CD4-positive, alpha-beta memory T cell (primary cell): ENCODE data around the gene LTB4R2. TPM values are rescaled to one million over a fixed set of nuclear protein-coding genes. Genes with fewer than 3 reads are reported as not detected.
A peak's percentile ranks its signal among the peaks of the same experiment; 100 is the strongest.

Source experiments
- CTCF ChIA-PET: fragments of 350-600 bp; sonication (Branson Sonifier 250); formaldehyde crosslinking; loops from one replicate; lab custom pipeline; 2021; ENCODE audit warnings: inconsistent platforms; ENCODE audit not compliant: partially characterized antibody; lab: Charles Lee
- POLR2A ChIA-PET: fragments of 350-600 bp; sonication (Branson Sonifier 250); formaldehyde crosslinking; loops from one replicate; lab custom pipeline; 2021; ENCODE audit not compliant: partially characterized antibody; lab: Charles Lee
- DNase-seq, 5 donors: peaks; one replicate each; pipeline versions ENCODE4 v3.0.0 to v3.0.0-alpha.2; 2020 to 2022; ENCODE audit warnings: mixed read lengths in 1 of 5
- H3K27ac ChIP-seq: one replicate; pipeline ENCODE4 v1.7.0; 2013; ENCODE audit warnings: low read depth, low read length
- H3K27me3 ChIP-seq: 2 replicates; pipeline ENCODE4 v1.7.0; 2013; ENCODE audit warnings: mild to moderate bottlenecking, low read length, moderate library complexity; ENCODE audit not compliant: insufficient read depth
- H3K36me3 ChIP-seq: 2 replicates; pipeline ENCODE4 v1.7.0; 2013; ENCODE audit warnings: mild to moderate bottlenecking, low read length, moderate library complexity; ENCODE audit not compliant: insufficient read depth
- H3K4me1 ChIP-seq: 2 replicates; pipeline ENCODE4 v1.7.0; 2013; ENCODE audit warnings: mild to moderate bottlenecking, low read length, moderate library complexity; ENCODE audit not compliant: insufficient read depth
- H3K4me3 ChIP-seq, 2 donors: one replicate each; pipeline ENCODE4 v1.7.0; 2013; ENCODE audit warnings: low read length in 2 of 2, mild to moderate bottlenecking in 1 of 2
- H3K9me3 ChIP-seq, 2 donors: one replicate each; pipeline ENCODE4 v1.7.0; 2013; ENCODE audit warnings: low read length in 2 of 2, control low read depth in 1 of 2; ENCODE audit not compliant: control insufficient read depth in 1 of 2
- H3K27ac Mint-ChIP-seq, 7 donors: one replicate each; pipeline ENCODE4 v1.8.0; 2020 to 2021; ENCODE audit warnings: mixed read lengths in 7 of 7, mild to moderate bottlenecking in 6 of 7, inconsistent platforms in 3 of 7, moderate library complexity in 3 of 7
- H3K27me3 Mint-ChIP-seq, 2 donors: one replicate each; pipeline ENCODE4 v1.8.0; 2020 to 2021; ENCODE audit warnings: mixed read lengths in 2 of 2
- H3K36me3 Mint-ChIP-seq, 2 donors: one replicate each; pipeline ENCODE4 v1.8.0; 2020 to 2021; ENCODE audit warnings: mixed read lengths in 2 of 2, inconsistent platforms in 1 of 2, mild to moderate bottlenecking in 1 of 2
- H3K4me1 Mint-ChIP-seq, 4 donors: one replicate each; pipeline ENCODE4 v1.8.0; 2020 to 2021; ENCODE audit warnings: mixed read lengths in 4 of 4, mild to moderate bottlenecking in 1 of 4
- H3K4me3 Mint-ChIP-seq, 8 donors: one replicate each; pipeline ENCODE4 v1.8.0; 2020 to 2021; ENCODE audit warnings: mixed read lengths in 8 of 8, mild to moderate bottlenecking in 7 of 8, moderate library complexity in 6 of 8, inconsistent platforms in 3 of 8
- H3K9me3 Mint-ChIP-seq, 8 donors: one replicate each; pipeline ENCODE4 v1.8.0; 2020 to 2021; ENCODE audit warnings: mixed read lengths in 8 of 8, mild to moderate bottlenecking in 5 of 8, inconsistent platforms in 3 of 8, moderate library complexity in 1 of 8
- intact Hi-C: fragments of 100-400 bp; cut with micrococcal nuclease; formaldehyde crosslinking; loops from one replicate; pipeline ENCODE4 v1.15.1; 2023
- polyA plus RNA-seq, 2 donors: library from polyadenylated mRNA; unstranded; fragments of 300-500 nt; fragmentation: Illumina TruSeq; gene quantifications; one replicate each; pipeline ENCODE4 v1.2.3, GENCODE V29; 2021
- total RNA-seq, 2 experiments: library from RNA; stranded (reverse); gene quantifications; one replicate each; pipeline ENCODE4 v1.2.3, GENCODE V29; 2021

The LTB4R2 gene
- total and polyA plus RNA-seq, 4 experiments from 2014 or later: 2.3 to 18.8 (median 10.6) TPM

DNA sequence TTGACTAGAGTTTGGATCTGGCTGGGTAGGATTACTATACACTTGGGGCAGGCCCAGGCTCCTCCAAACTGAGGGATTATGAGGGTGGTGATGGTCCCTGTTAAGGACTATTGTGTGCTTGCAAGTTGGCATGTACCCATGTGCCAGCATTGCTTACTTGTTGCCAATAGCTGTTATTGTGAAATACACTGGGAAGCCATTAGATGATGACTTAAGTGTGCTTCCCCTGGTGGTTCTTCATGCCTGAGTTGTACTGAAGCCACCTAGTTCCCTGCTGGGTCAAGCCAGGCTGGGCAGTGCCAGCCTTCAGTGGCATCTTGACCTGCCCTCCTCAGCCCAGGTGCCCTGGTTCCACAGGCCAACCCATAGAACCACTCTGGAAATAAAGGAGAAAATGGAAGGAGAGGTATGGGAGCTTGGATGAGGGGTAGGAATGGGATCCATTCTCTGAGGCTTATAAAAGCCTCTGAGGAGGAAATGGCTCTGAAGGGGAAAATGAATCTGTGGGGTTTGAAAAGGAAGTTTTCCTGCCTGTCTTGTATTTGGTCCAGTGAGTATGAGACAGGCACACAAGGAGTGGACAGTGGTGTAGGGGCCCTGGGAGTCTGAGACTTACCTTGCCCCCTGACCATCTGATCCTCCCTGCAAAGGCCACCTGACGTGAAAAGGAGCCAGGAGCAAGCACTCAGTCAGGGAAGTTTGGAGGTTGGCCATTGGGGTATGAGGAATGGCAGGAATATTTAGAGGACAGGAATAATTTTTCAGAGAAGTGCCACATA, 2.1 kb downstream of the LTB4R2 start:
- H3K4me3 Mint-ChIP-seq: peak overlapping the region; percentile 83 to 94 (median 88)
- peak in 2 of 5 donors; percentile 27 to 51 for DNase-seq
- Histone ChIP-seq H3K9me3 (no peaks in the 10 kb centered on the region), H3K27ac (peak overlapping the region; percentile 72), H3K27me3 (no peaks in the 10 kb centered on the region), H3K4me1 (peaks cover 71% of the 10 kb centered on the region), H3K36me3 (peaks cover 8% of the 10 kb centered on the region), H3K4me3 (peak overlapping the region; percentile 55 to 58)
- CTCF ChIA-PET: interaction anchor here (0.9 to 18.5 kb wide), 7 partner anchors 13 to 120 kb away, joined by 3 to 556 read pairs (median 24); partner anchors contain the start of genes ADCY4, DHRS1, NOP9 and RIPK3
- H3K9me3 Mint-ChIP-seq: peaks cover 0 to 1% (median 0%) of the 10 kb centered on the region in 8 donors
- H3K4me1 Mint-ChIP-seq: peaks cover 58 to 85% (median 73%) of the 10 kb centered on the region in 4 donors
- H3K27me3 Mint-ChIP-seq: no peaks in the 10 kb centered on the region
- H3K27ac Mint-ChIP-seq: peak overlapping the region; percentile 90 to 97 (median 95)
- peaks cover 6 to 11% of the 10 kb centered on the region in 2 donors for H3K36me3 Mint-ChIP-seq
- POLR2A ChIA-PET: interaction anchor here (0.8 to 8.5 kb wide), 19 partner anchors 9 to 303 kb away, joined by 3 to 108 read pairs (median 11); partner anchors contain the start of genes CBLN3, CHMP4A, DCAF11 and DHRS1
- intact Hi-C loops: loop anchor here (1.0 to 5.0 kb wide), 3 partner anchors 20 to 120 kb away; partner anchors contain the start of gene TINF2

DNA sequence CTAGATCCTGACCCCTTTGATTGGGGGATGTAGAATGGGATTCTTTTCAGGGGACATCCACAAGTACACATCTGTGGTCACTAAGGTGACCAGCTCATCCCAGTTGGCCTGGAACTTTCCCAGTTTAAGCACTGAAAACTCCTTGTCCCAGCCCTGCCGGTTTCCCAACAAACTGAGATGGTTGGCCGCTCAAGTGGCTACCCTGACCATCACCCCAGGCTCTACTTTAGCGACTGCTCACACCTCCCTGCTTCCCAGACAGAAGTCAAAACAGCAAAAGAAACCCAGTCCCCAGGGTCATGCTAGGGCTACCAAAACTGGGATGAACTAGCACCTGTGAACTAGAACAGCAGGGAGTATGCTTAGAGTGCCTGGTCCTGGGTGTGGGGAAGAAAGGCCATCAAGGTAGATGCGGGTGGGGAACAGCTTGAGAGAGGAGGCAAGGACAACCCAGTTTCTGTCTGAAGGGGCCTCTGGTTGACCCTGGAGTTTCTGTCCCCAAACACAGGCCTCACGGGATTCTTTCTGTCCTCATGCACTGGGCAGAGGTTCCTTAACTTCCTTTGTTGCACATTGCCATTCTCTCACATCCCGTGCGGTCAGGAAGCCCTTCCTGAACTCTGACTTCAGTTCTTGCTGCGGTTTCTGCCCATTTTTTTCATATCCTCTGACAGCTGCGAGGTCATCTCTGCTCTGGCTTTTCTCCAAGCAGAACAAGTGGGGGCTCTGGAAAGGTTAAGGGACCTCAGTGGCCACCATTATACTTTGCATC, 3.0 kb downstream of the LTB4R2 start:
- H3K27ac Mint-ChIP-seq: peak overlapping the region; percentile 90 to 97 (median 94)
- CTCF ChIA-PET: interaction anchor here (0.9 to 18.5 kb wide), 8 partner anchors 14 to 129 kb away, joined by 3 to 556 read pairs (median 15); partner anchors contain the start of genes ADCY4, DHRS1, NOP9 and RABGGTA
- H3K4me3 Mint-ChIP-seq: peak overlapping the region; percentile 45 to 94 (median 88)
- Histone ChIP-seq H3K4me1 (peaks cover 68% of the 10 kb centered on the region), H3K9me3 (no peaks in the 10 kb centered on the region), H3K36me3 (no peaks in the 10 kb centered on the region), H3K4me3 (peak overlapping the region; percentile 20 to 58), H3K27ac (peak overlapping the region; percentile 72), H3K27me3 (no peaks in the 10 kb centered on the region)
- peaks cover 0 to 1% (median 0%) of the 10 kb centered on the region in 8 donors for H3K9me3 Mint-ChIP-seq
- H3K36me3 Mint-ChIP-seq: peaks cover 3 to 9% of the 10 kb centered on the region in 2 donors
- DNase-seq: peak; percentile 53 to 73 (median 56)
- H3K4me1 Mint-ChIP-seq: peaks cover 60 to 82% (median 69%) of the 10 kb centered on the region in 4 donors
- intact Hi-C loops: loop anchor here (5.0 kb wide), 1 partner anchor 119 kb away; no protein-coding TSS in a partner anchor
- H3K27me3 Mint-ChIP-seq: no peaks in the 10 kb centered on the region
- POLR2A ChIA-PET: interaction anchor here (0.6 to 8.5 kb wide), 19 partner anchors 8 to 198 kb away, joined by 3 to 108 read pairs (median 5); partner anchors contain the start of genes CBLN3, DCAF11, DHRS1 and IRF9

DNA sequence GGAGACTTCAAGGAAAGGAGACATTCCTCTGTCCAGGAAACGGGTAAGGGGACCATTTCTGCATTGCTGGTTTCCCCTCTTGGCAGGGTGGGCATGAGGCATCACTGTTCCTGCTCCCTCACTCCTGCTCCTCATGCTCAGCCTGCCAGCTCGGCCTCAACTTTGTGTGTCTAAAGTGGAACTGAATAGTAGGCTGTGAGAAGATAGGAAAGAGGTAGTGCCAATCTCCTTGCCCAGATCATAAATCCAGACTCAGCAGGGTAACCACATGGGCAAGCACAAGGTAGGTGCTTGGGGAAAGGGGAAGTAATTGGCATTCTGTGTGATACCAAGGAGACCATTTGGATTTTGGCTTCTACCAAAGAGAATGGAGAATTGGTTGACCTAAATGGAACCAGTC, 4.0 kb downstream of the LTB4R2 start:
- intact Hi-C loops: loop anchor here (5.0 kb wide), 1 partner anchor 118 kb away; no protein-coding TSS in a partner anchor
- ChIA-PET CTCF (interaction anchor here (0.9 to 18.5 kb wide), 6 partner anchors 15 to 128 kb away, joined by 3 to 556 read pairs (median 79); partner anchors contain the start of genes ADCY4, DHRS1, NOP9 and RIPK3), POLR2A (interaction anchor here (0.8 to 8.5 kb wide), 11 partner anchors 11 to 152 kb away, joined by 3 to 108 read pairs (median 8); partner anchors contain the start of genes CBLN3, DHRS1, IRF9 and KHNYN)
- Mint-ChIP-seq H3K27ac (peak overlapping the region; percentile 85 to 97 (median 90)), H3K27me3 (no peaks in the 10 kb centered on the region), H3K4me1 (peaks cover 54 to 73% (median 62%) of the 10 kb centered on the region in 4 donors), H3K4me3 (peak overlapping the region in 7 of 8 donors; percentile 71 to 94 (median 87)), H3K36me3 (peaks cover 0 to 5% of the 10 kb centered on the region in 2 donors), H3K9me3 (peaks cover 0 to 1% (median 0%) of the 10 kb centered on the region in 8 donors)
- Histone ChIP-seq H3K27ac (peak overlapping the region; percentile 72), H3K27me3 (no peaks in the 10 kb centered on the region), H3K9me3 (no peaks in the 10 kb centered on the region), H3K4me1 (peaks cover 59% of the 10 kb centered on the region), H3K36me3 (no peaks in the 10 kb centered on the region), H3K4me3 (peak overlapping the region in 1 of 2 donors; percentile 38)
- no peak for DNase-seq

DNA sequence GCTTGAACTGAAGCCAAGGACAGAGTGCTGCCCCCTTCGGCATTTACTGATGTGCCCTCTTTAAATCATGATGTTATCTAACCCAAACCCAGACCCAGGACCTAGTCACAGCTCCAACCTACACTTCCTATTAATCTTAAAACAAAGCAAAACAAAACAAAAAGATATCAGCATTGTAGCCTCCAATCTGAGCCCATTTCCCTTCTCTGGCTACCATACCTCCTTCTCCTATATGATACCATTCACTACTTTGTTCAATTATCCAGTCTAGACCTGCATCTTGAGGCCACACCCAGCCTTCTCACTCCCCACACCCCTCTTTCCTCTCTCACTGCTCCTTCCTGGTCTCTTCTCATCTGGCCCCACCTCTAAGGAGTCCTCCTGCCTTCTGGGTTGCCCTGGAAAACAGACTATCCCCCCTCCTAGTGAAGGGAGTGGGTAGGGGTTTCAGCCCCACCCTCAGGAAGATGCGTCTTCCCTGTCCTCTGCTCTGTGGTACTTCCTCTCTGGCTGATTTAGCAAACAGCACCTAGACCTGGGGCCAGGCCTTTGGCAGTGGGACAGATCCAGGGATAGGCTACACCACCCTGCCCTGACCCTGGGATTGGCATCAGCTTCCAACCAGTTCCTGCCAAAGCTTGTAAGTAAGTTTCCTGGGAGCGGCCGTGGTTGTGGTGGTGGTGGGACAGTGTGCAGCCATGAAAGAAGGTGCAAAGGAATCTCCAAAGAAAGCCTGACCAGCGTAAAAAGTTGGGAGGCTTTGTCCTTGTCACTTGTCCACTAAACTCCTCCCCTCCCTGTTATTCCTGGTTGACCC, 4.6 kb downstream of the LTB4R2 start:
- peaks cover 0 to 1% (median 0%) of the 10 kb centered on the region in 8 donors for H3K9me3 Mint-ChIP-seq
- peak overlapping the region in 1 of 2 donors; percentile 2 for H3K4me3 ChIP-seq
- CTCF ChIA-PET: interaction anchor here (0.9 to 18.5 kb wide), 5 partner anchors 16 to 117 kb away, joined by 3 to 556 read pairs (median 152); partner anchors contain the start of genes ADCY4, DHRS1, NOP9 and RIPK3

DNA sequence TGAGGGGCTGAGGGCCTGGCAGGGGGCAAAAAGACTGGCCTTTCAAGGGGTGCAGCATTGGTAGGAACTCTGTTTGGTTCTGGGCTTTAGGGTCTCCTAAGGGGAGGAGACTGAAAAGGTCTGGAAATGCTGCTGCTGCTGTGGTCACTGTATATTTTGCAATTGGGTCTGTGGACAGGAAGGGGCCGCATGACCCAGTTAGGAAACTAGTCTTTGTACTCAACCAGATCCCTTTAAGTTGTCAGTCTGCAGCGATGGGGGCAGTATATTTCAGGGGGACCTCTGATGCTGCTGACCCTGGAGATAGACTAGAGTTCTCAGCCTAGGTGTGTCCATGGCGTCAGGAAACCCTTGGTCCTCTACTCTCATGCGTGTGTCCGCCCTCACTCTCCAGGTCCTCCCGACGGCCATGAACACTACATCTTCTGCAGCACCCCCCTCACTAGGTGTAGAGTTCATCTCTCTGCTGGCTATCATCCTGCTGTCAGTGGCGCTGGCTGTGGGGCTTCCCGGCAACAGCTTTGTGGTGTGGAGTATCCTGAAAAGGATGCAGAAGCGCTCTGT, 5.4 kb downstream of the LTB4R2 start:
- CTCF ChIA-PET: interaction anchor here (10.4 kb wide), 1 partner anchor 19 kb away, joined by 232 read pairs; the partner anchor contains the start of genes ADCY4 and RIPK3
- POLR2A ChIA-PET: interaction anchor here (1.1 kb wide), 1 partner anchor 73 kb away, joined by 3 read pairs; the partner anchor contains the start of gene TINF2
- Mint-ChIP-seq H3K4me3 (peak overlapping the region in 7 of 8 donors; percentile 6 to 87 (median 52)), H3K4me1 (peaks cover 40 to 63% (median 49%) of the 10 kb centered on the region in 4 donors), H3K27ac (peak overlapping the region in 6 of 7 donors; percentile 29 to 95 (median 69)), H3K27me3 (no peaks in the 10 kb centered on the region), H3K9me3 (peaks cover 0 to 1% (median 0%) of the 10 kb centered on the region in 8 donors), H3K36me3 (peaks cover 0 to 5% of the 10 kb centered on the region in 2 donors)
- H3K4me1 ChIP-seq: peaks cover 44% of the 10 kb centered on the region
- no peaks in the 10 kb centered on the region for H3K9me3 ChIP-seq
- no peaks in the 10 kb centered on the region for H3K27me3 ChIP-seq
- no peaks in the 10 kb centered on the region for H3K36me3 ChIP-seq
- intact Hi-C loops: no loop called here
- no peak for DNase-seq
- H3K4me3 ChIP-seq: peak overlapping the region in 1 of 2 donors; percentile 2
- no peak overlapping the region for H3K27ac ChIP-seq

More for the DNA sequence above, 4.6 kb downstream of the LTB4R2 start:
- H3K4me3 Mint-ChIP-seq: peak overlapping the region; percentile 3 to 94 (median 78)
- H3K36me3 Mint-ChIP-seq: peaks cover 0 to 5% of the 10 kb centered on the region in 2 donors
- Histone ChIP-seq H3K27me3 (no peaks in the 10 kb centered on the region), H3K9me3 (no peaks in the 10 kb centered on the region), H3K27ac (peak overlapping the region; percentile 72), H3K36me3 (no peaks in the 10 kb centered on the region), H3K4me1 (peaks cover 52% of the 10 kb centered on the region)
- POLR2A ChIA-PET: interaction anchor here (0.8 to 8.5 kb wide), 9 partner anchors 10 to 153 kb away, joined by 3 to 108 read pairs (median 8); partner anchors contain the start of genes CBLN3, DHRS1, IRF9 and KHNYN
- no peak for DNase-seq
- peak overlapping the region; percentile 81 to 97 (median 90) for H3K27ac Mint-ChIP-seq
- H3K27me3 Mint-ChIP-seq: no peaks in the 10 kb centered on the region
- peaks cover 48 to 71% (median 55%) of the 10 kb centered on the region in 4 donors for H3K4me1 Mint-ChIP-seq
- intact Hi-C loops: loop anchor here (5.0 kb wide), 1 partner anchor 118 kb away; no protein-coding TSS in a partner anchor
